AG04450 (cell line): ENCODE data around the gene COG8. TPM values are rescaled to one million over a fixed set of nuclear protein-coding genes. Genes with fewer than 3 reads are reported as not detected.

Experiments
- CTCF ChIA-PET: fragments of 300-600, 350-600 bp; formaldehyde crosslinking; extraction: SDS; loops from one replicate; lab custom pipeline; 2022; ENCODE audit warnings: antibody characterized with exemption, inconsistent platforms; lab: Charles Lee
- POLR2A ChIA-PET: fragments of 350-600 bp; formaldehyde crosslinking; extraction: SDS; loops from one replicate; lab custom pipeline; 2021; ENCODE audit warnings: antibody characterized with exemption, inconsistent platforms; lab: Yijun Ruan, JAX
- DNase-seq: peaks from one replicate; pipeline ENCODE4 v3.0.0-alpha.2; 2011; ENCODE audit warnings: low read depth, low spot score
- H3K27ac ChIP-seq: one replicate; pipeline ENCODE4 v1.5.1; 2012; ENCODE audit warnings: low read depth, low read length, control low read depth
- H3K27me3 ChIP-seq: one replicate; pipeline ENCODE4 v1.6.0; 2012; ENCODE audit warnings: low read length; ENCODE audit not compliant: control insufficient read depth, insufficient read depth
- H3K4me3 ChIP-seq: 2 replicates; pipeline ENCODE4 v1.5.1; 2011; ENCODE audit warnings: mild to moderate bottlenecking, low read depth, low read length, control low read depth
- H3K9me3 ChIP-seq: 2 replicates; pipeline ENCODE4 v1.5.1; 2012; ENCODE audit warnings: low read length; ENCODE audit not compliant: control insufficient read depth, insufficient read depth
- polyA plus RNA-seq: library from polyadenylated mRNA; depleted of rRNA; stranded (reverse); fragments of >200 nt; gene quantifications from 2 replicates; pipeline ENCODE4 v1.2.3, GENCODE V29; 2011
- TF ChIP-seq, protein P1 (sequence below): IDR thresholded peaks from 2 replicates; pipeline ENCODE4 v1.5.1; 2011; ENCODE audit warnings: low read depth, low read length, control low read depth, inconsistent platforms

COG8 gene
- polyA plus RNA-seq, 1 experiment: 22.6 TPM

- POLR2A ChIA-PET: no interaction called here
- no peak for DNase-seq
- no peak overlapping the region for H3K27ac ChIP-seq
- no peaks in the 10 kb centered on the region for H3K27me3 ChIP-seq
- H3K4me3 ChIP-seq: no peak overlapping the region
- CTCF ChIA-PET: no interaction called here
- TF ChIP-seq, protein P1, sequence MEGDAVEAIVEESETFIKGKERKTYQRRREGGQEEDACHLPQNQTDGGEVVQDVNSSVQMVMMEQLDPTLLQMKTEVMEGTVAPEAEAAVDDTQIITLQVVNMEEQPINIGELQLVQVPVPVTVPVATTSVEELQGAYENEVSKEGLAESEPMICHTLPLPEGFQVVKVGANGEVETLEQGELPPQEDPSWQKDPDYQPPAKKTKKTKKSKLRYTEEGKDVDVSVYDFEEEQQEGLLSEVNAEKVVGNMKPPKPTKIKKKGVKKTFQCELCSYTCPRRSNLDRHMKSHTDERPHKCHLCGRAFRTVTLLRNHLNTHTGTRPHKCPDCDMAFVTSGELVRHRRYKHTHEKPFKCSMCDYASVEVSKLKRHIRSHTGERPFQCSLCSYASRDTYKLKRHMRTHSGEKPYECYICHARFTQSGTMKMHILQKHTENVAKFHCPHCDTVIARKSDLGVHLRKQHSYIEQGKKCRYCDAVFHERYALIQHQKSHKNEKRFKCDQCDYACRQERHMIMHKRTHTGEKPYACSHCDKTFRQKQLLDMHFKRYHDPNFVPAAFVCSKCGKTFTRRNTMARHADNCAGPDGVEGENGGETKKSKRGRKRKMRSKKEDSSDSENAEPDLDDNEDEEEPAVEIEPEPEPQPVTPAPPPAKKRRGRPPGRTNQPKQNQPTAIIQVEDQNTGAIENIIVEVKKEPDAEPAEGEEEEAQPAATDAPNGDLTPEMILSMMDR: no peak
- no peaks in the 10 kb centered on the region; the same call in 1 of the 2 replicates for H3K9me3 ChIP-seq
Measured at GRCh38 chr16:69321080-69321479, 18.3 kb downstream of the COG8 start.

- TF ChIP-seq, protein P1: no peak
- Histone ChIP-seq H3K27me3 (no peaks in the 10 kb centered on the region), H3K4me3 (no peak overlapping the region), H3K27ac (no peak overlapping the region), H3K9me3 (no peaks in the 10 kb centered on the region; the same call in 1 of the 2 replicates)
- POLR2A ChIA-PET: no interaction called here
- CTCF ChIA-PET: no interaction called here
- no peak for DNase-seq
Measured at GRCh38 chr16:69320740-69321073, 18.7 kb downstream of the COG8 start.

GRCh38 chr16:69319826-69320739 lies 19.3 kb downstream of the COG8 start:
- POLR2A ChIA-PET: no interaction called here
- CTCF ChIA-PET: no interaction called here
- H3K27ac ChIP-seq: no peak overlapping the region
- no peak for DNase-seq
- H3K9me3 ChIP-seq: no peaks in the 10 kb centered on the region; the same call in 1 of the 2 replicates
- TF ChIP-seq, protein P1: no peak
- H3K4me3 ChIP-seq: no peak overlapping the region
- no peaks in the 10 kb centered on the region for H3K27me3 ChIP-seq

- TF ChIP-seq, protein P1: no peak
- DNase-seq: no peak
- Histone ChIP-seq H3K4me3 (no peak overlapping the region), H3K27ac (no peak overlapping the region), H3K27me3 (no peaks in the 10 kb centered on the region), H3K9me3 (no peaks in the 10 kb centered on the region; the same call in 1 of the 2 replicates)
- ChIA-PET POLR2A (no interaction called here), CTCF (no interaction called here)
Measured at GRCh38 chr16:69319381-69319780, 20.0 kb downstream of the COG8 start.

GRCh38 chr16:69318911-69319289 lies 20.5 kb downstream of the COG8 start:
- TF ChIP-seq, protein P1: no peak
- POLR2A ChIA-PET: no interaction called here
- Histone ChIP-seq H3K4me3 (no peak overlapping the region), H3K27ac (no peak overlapping the region), H3K9me3 (no peaks in the 10 kb centered on the region; the same call in 1 of the 2 replicates), H3K27me3 (no peaks in the 10 kb centered on the region)
- no peak for DNase-seq
- CTCF ChIA-PET: no interaction called here
